Measurements from ENCODE around the gene MFSD6. TPM values are rescaled to one million over a fixed set of nuclear protein-coding genes. Genes with fewer than 3 reads are reported as not detected.

MFSD6 gene
- total and polyA plus RNA-seq, 2 donors (not counting 1 experiment from before 2014, with no cell fraction given) = 31.4 to 50.8 TPM

GRCh38 chr2:190449925-190450324 is 41.8 kb downstream of the MFSD6 start:
- Histone ChIP-seq H3K36me3 (ENCODE audit: control insufficient read depth, insufficient read depth, low read length) (no peaks in the 10 kb centered on the region), H3K27ac (ENCODE audit: insufficient read depth, low read length) (no peak overlapping the region)
- TF ChIP-seq EZH2 (IDR thresholded peaks at IDR 0.05; ENCODE audit: low read length, missing control alignments) = no peak
- no peak for TF ChIP-seq CTCF (conservative IDR thresholded peaks at IDR 0.05 in 1 of 2, IDR thresholded peaks at IDR 0.05 in 1 of 2; ENCODE audit: low read depth in 1 of 2, low read length in 2 of 2)

GRCh38 chr2:190450363-190450762 is 42.2 kb downstream of the MFSD6 start:
- Histone ChIP-seq H3K27me3 (ENCODE audit: control insufficient read depth, insufficient read depth, low read length) (no peaks in the 10 kb centered on the region), H3K4me2 (ENCODE audit: extremely low read depth, insufficient read depth, low read length) (no peak overlapping the region), H3K36me3 (ENCODE audit: control insufficient read depth, insufficient read depth, low read length) (no peaks in the 10 kb centered on the region), H2AFZ (ENCODE audit: low read length) (no peak overlapping the region), H3K9me3 (ENCODE audit: control insufficient read depth, insufficient read depth, low read depth, low read length) (no peaks in the 10 kb centered on the region), H3K4me1 (ENCODE audit: control insufficient read depth, extremely low read depth, insufficient read depth, low read length) (no peaks in the 10 kb centered on the region), H3K79me2 (ENCODE audit: control insufficient read depth, insufficient read depth, low read length) (no peaks in the 10 kb centered on the region), H3K27ac (ENCODE audit: insufficient read depth, low read length) (no peak overlapping the region), H3K4me3 (replicated peaks in 1 of 4; ENCODE audit: control extremely low read depth in 1 of 4, insufficient read depth in 1 of 4, low read depth in 3 of 4, low read length in 4 of 4) (no peak overlapping the region), H3K9ac (ENCODE audit: insufficient read depth, low read length) (no peak overlapping the region), H4K20me1 (ENCODE audit: control insufficient read depth, extremely low read depth, insufficient read depth, low read length) (no peaks in the 10 kb centered on the region)
- TF ChIP-seq CTCF (conservative IDR thresholded peaks at IDR 0.05 in 1 of 2, IDR thresholded peaks at IDR 0.05 in 1 of 2; ENCODE audit: low read depth in 1 of 2, low read length in 2 of 2) (no peak), EZH2 (IDR thresholded peaks at IDR 0.05; ENCODE audit: low read length, missing control alignments) (no peak)
- DNase-seq (ENCODE audit: low read depth in 2 of 2) = no peak

More at GRCh38 chr2:190449925-190450324, 41.8 kb downstream of the MFSD6 start:
- Histone ChIP-seq H3K4me3 (replicated peaks in 1 of 4; ENCODE audit: control extremely low read depth in 1 of 4, insufficient read depth in 1 of 4, low read depth in 3 of 4, low read length in 4 of 4) (no peak overlapping the region), H3K79me2 (ENCODE audit: control insufficient read depth, insufficient read depth, low read length) (no peaks in the 10 kb centered on the region), H4K20me1 (ENCODE audit: control insufficient read depth, extremely low read depth, insufficient read depth, low read length) (no peaks in the 10 kb centered on the region), H3K4me1 (ENCODE audit: control insufficient read depth, extremely low read depth, insufficient read depth, low read length) (no peaks in the 10 kb centered on the region), H2AFZ (ENCODE audit: low read length) (no peak overlapping the region), H3K9ac (ENCODE audit: insufficient read depth, low read length) (no peak overlapping the region), H3K27me3 (ENCODE audit: control insufficient read depth, insufficient read depth, low read length) (no peaks in the 10 kb centered on the region), H3K9me3 (ENCODE audit: control insufficient read depth, insufficient read depth, low read depth, low read length) (no peaks in the 10 kb centered on the region), H3K4me2 (ENCODE audit: extremely low read depth, insufficient read depth, low read length) (no peak overlapping the region)
- DNase-seq (ENCODE audit: low read depth in 2 of 2) = no peak

GRCh38 chr2:190451561-190452176 is 43.5 kb downstream of the MFSD6 start:
- DNase-seq (ENCODE audit: low read depth in 2 of 2) = peak; percentile 22 to 36
- Histone ChIP-seq H3K4me1 (ENCODE audit: control insufficient read depth, extremely low read depth, insufficient read depth, low read length) (no peaks in the 10 kb centered on the region), H4K20me1 (ENCODE audit: control insufficient read depth, extremely low read depth, insufficient read depth, low read length) (no peaks in the 10 kb centered on the region), H3K4me2 (ENCODE audit: extremely low read depth, insufficient read depth, low read length) (no peak overlapping the region), H2AFZ (ENCODE audit: low read length) (no peak overlapping the region), H3K9me3 (ENCODE audit: control insufficient read depth, insufficient read depth, low read depth, low read length) (no peaks in the 10 kb centered on the region), H3K27me3 (ENCODE audit: control insufficient read depth, insufficient read depth, low read length) (no peaks in the 10 kb centered on the region), H3K36me3 (ENCODE audit: control insufficient read depth, insufficient read depth, low read length) (no peaks in the 10 kb centered on the region), H3K4me3 (replicated peaks in 1 of 4; ENCODE audit: control extremely low read depth in 1 of 4, insufficient read depth in 1 of 4, low read depth in 3 of 4, low read length in 4 of 4) (no peak overlapping the region), H3K27ac (ENCODE audit: insufficient read depth, low read length) (no peak overlapping the region), H3K9ac (ENCODE audit: insufficient read depth, low read length) (no peak overlapping the region), H3K79me2 (ENCODE audit: control insufficient read depth, insufficient read depth, low read length) (no peaks in the 10 kb centered on the region)
- no peak for TF ChIP-seq EZH2 (IDR thresholded peaks at IDR 0.05; ENCODE audit: low read length, missing control alignments)
- no peak for TF ChIP-seq CTCF (conservative IDR thresholded peaks at IDR 0.05 in 1 of 2, IDR thresholded peaks at IDR 0.05 in 1 of 2; ENCODE audit: low read depth in 1 of 2, low read length in 2 of 2)
